KMS-11 (cell line): ENCODE measurements around the gene PEX14.

Source experiments
- H2AFZ ChIP-seq: fragments of 200-600 bp; sonication (generic); 2 replicates; pipeline ENCODE4 v1.6.1; 2016; ENCODE audit warnings: antibody characterized with exemption, mixed run types, low read depth
- H3K27ac ChIP-seq: fragments of 200-600 bp; sonication (generic); 2 replicates; pipeline ENCODE4 v1.6.1; 2016; ENCODE audit warnings: mild to moderate bottlenecking, mixed run types
- H3K27me3 ChIP-seq: fragments of 200-600 bp; sonication (generic); 2 replicates; pipeline ENCODE4 v1.6.1; 2017; ENCODE audit warnings: mild to moderate bottlenecking, low read depth, mixed run types, moderate library complexity; ENCODE audit not compliant: insufficient read depth
- H3K36me3 ChIP-seq: fragments of 200-600 bp; sonication (generic); 2 replicates; pipeline ENCODE4 v1.6.1; 2017; ENCODE audit warnings: mild to moderate bottlenecking, mixed run types; ENCODE audit not compliant: insufficient read depth
- H3K4me1 ChIP-seq: fragments of 200-600 bp; sonication (generic); 2 replicates; pipeline ENCODE4 v1.6.1; 2016; ENCODE audit warnings: mild to moderate bottlenecking, low read depth, mixed run types; ENCODE audit not compliant: poor library complexity, severe bottlenecking
- H3K4me2 ChIP-seq: fragments of 200-600 bp; sonication (generic); 2 replicates; pipeline ENCODE4 v1.7.0; 2016; ENCODE audit warnings: mild to moderate bottlenecking, mixed run types
- H3K4me3 ChIP-seq: fragments of 200-600 bp; sonication (generic); IDR thresholded peaks from 2 replicates; pipeline ENCODE4 v1.6.1; 2017; ENCODE audit warnings: low read depth, low read length, mixed read lengths; ENCODE audit not compliant: insufficient read depth
- H3K79me2 ChIP-seq: fragments of 200-600 bp; sonication (generic); 2 replicates; pipeline ENCODE4 v1.6.1; 2016; ENCODE audit warnings: low read depth, mixed run types; ENCODE audit not compliant: insufficient read depth
- H3K9ac ChIP-seq: fragments of 200-600 bp; sonication (generic); 2 replicates; pipeline ENCODE4 v1.6.1; 2016; ENCODE audit warnings: mild to moderate bottlenecking, mixed run types
- H4K20me1 ChIP-seq: fragments of 200-600 bp; sonication (generic); 2 replicates; pipeline ENCODE4 v1.6.1; 2016; ENCODE audit warnings: mild to moderate bottlenecking, mixed run types; ENCODE audit not compliant: insufficient read depth
- CTCF ChIP-seq: fragments of 200-600 bp; sonication (generic); conservative IDR thresholded peaks from 2 replicates; pipeline ENCODE4 v1.6.1; 2017; ENCODE audit warnings: low read depth, mild to moderate bottlenecking, antibody characterized with exemption, low read length, moderate library complexity, mixed read lengths

Gene PEX14

GRCh38 chr1:10530281-10530740, 55.6 kb downstream of the PEX14 start:
- Histone ChIP-seq H3K27ac (no peak overlapping the region), H3K9ac (no peak overlapping the region)
- no peak for TF ChIP-seq CTCF

GRCh38 chr1:10530756-10531495, 56.2 kb downstream of the PEX14 start:
- no peak overlapping the region for H3K27ac ChIP-seq
- no peak overlapping the region for H3K4me3 ChIP-seq

More at GRCh38 chr1:10530281-10530740, 55.6 kb downstream of the PEX14 start:
- Histone ChIP-seq H2AFZ (no peak overlapping the region), H3K4me1 (no peaks in the 10 kb centered on the region), H4K20me1 (no peaks in the 10 kb centered on the region), H3K79me2 (no peaks in the 10 kb centered on the region), H3K36me3 (no peaks in the 10 kb centered on the region), H3K27me3 (no peaks in the 10 kb centered on the region), H3K4me3 (no peak overlapping the region), H3K4me2 (no peak overlapping the region)

GRCh38 chr1:10532362-10532761, 57.6 kb downstream of the PEX14 start:
- Histone ChIP-seq H4K20me1 (no peaks in the 10 kb centered on the region), H3K79me2 (no peaks in the 10 kb centered on the region), H3K27me3 (no peaks in the 10 kb centered on the region), H3K9ac (no peak overlapping the region), H3K4me3 (no peak overlapping the region), H2AFZ (no peak overlapping the region), H3K27ac (no peak overlapping the region), H3K36me3 (no peaks in the 10 kb centered on the region), H3K4me2 (no peak overlapping the region), H3K4me1 (no peaks in the 10 kb centered on the region)
- TF ChIP-seq CTCF: no peak

More at GRCh38 chr1:10530756-10531495, 56.2 kb downstream of the PEX14 start:
- H3K4me1 ChIP-seq: no peaks in the 10 kb centered on the region
- H3K4me2 ChIP-seq: no peak overlapping the region
- H3K9ac ChIP-seq: no peak overlapping the region
- H2AFZ ChIP-seq: no peak overlapping the region
- no peak for TF ChIP-seq CTCF
- H4K20me1 ChIP-seq: no peaks in the 10 kb centered on the region
- H3K79me2 ChIP-seq: no peaks in the 10 kb centered on the region
- no peaks in the 10 kb centered on the region for H3K36me3 ChIP-seq
- no peaks in the 10 kb centered on the region for H3K27me3 ChIP-seq

- no peaks in the 10 kb centered on the region for H3K79me2 ChIP-seq
- no peak overlapping the region for H2AFZ ChIP-seq
- H3K4me3 ChIP-seq: no peak overlapping the region
- no peak overlapping the region for H3K27ac ChIP-seq
- no peaks in the 10 kb centered on the region for H3K36me3 ChIP-seq
- no peaks in the 10 kb centered on the region for H3K27me3 ChIP-seq
- H3K9ac ChIP-seq: no peak overlapping the region
- no peak overlapping the region for H3K4me2 ChIP-seq
- no peaks in the 10 kb centered on the region for H3K4me1 ChIP-seq
- no peak for TF ChIP-seq CTCF
- no peaks in the 10 kb centered on the region for H4K20me1 ChIP-seq
These were observed 59.8 kb downstream of the PEX14 start for GRCh38 chr1:10534519-10534918.
